Peyer's patch (tissue), 4 donors: ENCODE data around the gene S100A7. TPM values are rescaled to one million over a fixed set of nuclear protein-coding genes. Genes with fewer than 3 reads are reported as not detected.

ENCODE experiments used
- DNase-seq, 3 donors: peaks; one replicate each; pipeline ENCODE4 v3.0.0-alpha.2; 2017 to 2019
- H3K27ac ChIP-seq, 4 donors: fragments of 200-600 bp; sonication (generic); one replicate each; pipeline ENCODE4 v1.5.1; 2016 to 2019
- H3K27me3 ChIP-seq, 2 donors: fragments of 200-600 bp; sonication (generic); one replicate each; pipeline ENCODE4 v1.5.1; 2019
- H3K36me3 ChIP-seq, 3 donors: fragments of 200-600 bp; sonication (generic); one replicate each; pipeline ENCODE4 v1.5.1; 2016 to 2019
- H3K4me1 ChIP-seq, 4 donors: fragments of 200-600 bp; sonication (generic); one replicate each; pipeline ENCODE4 v1.5.1; 2016 to 2019
- H3K4me3 ChIP-seq, 4 donors: fragments of 200-600 bp; sonication (generic); 1 replicate in 3 of 4; 2 replicates in 1 of 4; pipeline ENCODE4 v1.5.1; 2016 to 2019; ENCODE audit warnings: mild to moderate bottlenecking in 1 of 4
- H3K9me3 ChIP-seq, 4 donors: fragments of 200-600 bp; sonication (generic); one replicate each; pipeline ENCODE4 v1.5.1; 2016 to 2019; ENCODE audit warnings: mild to moderate bottlenecking in 1 of 4
- POLR2A ChIP-seq, 2 donors: fragments of 450-650 bp; IDR thresholded peaks; one replicate each; pipeline ENCODE4 v1.5.1; 2017; ENCODE audit warnings: antibody characterized with exemption in 2 of 2, mild to moderate bottlenecking in 2 of 2, moderate library complexity in 2 of 2
- total RNA-seq, 4 donors: library from RNA; depleted of rRNA; stranded (reverse); fragments of >200 nt; gene quantifications; one replicate each; pipeline ENCODE4 v1.1.0, GENCODE V29; 2016
- TF ChIP-seq, protein P1 (sequence below), 6 experiments: fragments of 450-650 bp in 4 of 6; fragments of 200-600 bp in 2 of 6; sonication (generic) in 1 of 6; IDR thresholded peaks; one replicate each; pipeline ENCODE4 v1.5.1; 2017 to 2019; ENCODE audit warnings: antibody characterized with exemption in 6 of 6, mild to moderate bottlenecking in 3 of 6, moderate library complexity in 1 of 6

S100A7 gene
- total RNA-seq, 4 donors from 2014 or later = not detected

GRCh38 chr1:153429266-153430165 lies 30.9 kb downstream of the S100A7 start:
- Histone ChIP-seq H3K4me3 (no peak overlapping the region), H3K9me3 (no peaks in the 10 kb centered on the region), H3K27ac (no peak overlapping the region), H3K36me3 (no peaks in the 10 kb centered on the region), H3K27me3 (no peaks in the 10 kb centered on the region), H3K4me1 (no peaks in the 10 kb centered on the region)
- no peak for DNase-seq
- no peak for TF ChIP-seq POLR2A (IDR thresholded peaks at IDR 0.05)
- TF ChIP-seq, protein P1, sequence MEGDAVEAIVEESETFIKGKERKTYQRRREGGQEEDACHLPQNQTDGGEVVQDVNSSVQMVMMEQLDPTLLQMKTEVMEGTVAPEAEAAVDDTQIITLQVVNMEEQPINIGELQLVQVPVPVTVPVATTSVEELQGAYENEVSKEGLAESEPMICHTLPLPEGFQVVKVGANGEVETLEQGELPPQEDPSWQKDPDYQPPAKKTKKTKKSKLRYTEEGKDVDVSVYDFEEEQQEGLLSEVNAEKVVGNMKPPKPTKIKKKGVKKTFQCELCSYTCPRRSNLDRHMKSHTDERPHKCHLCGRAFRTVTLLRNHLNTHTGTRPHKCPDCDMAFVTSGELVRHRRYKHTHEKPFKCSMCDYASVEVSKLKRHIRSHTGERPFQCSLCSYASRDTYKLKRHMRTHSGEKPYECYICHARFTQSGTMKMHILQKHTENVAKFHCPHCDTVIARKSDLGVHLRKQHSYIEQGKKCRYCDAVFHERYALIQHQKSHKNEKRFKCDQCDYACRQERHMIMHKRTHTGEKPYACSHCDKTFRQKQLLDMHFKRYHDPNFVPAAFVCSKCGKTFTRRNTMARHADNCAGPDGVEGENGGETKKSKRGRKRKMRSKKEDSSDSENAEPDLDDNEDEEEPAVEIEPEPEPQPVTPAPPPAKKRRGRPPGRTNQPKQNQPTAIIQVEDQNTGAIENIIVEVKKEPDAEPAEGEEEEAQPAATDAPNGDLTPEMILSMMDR (IDR thresholded peaks at IDR 0.05) = no peak

- Histone ChIP-seq H3K4me1 (no peaks in the 10 kb centered on the region), H3K36me3 (no peaks in the 10 kb centered on the region), H3K27ac (no peak overlapping the region), H3K27me3 (no peaks in the 10 kb centered on the region), H3K9me3 (no peaks in the 10 kb centered on the region), H3K4me3 (no peak overlapping the region)
- TF ChIP-seq, protein P1 (IDR thresholded peaks at IDR 0.05) = no peak
- no peak for TF ChIP-seq POLR2A (IDR thresholded peaks at IDR 0.05)
- DNase-seq = no peak
Observed at GRCh38 chr1:153428791-153429190, 31.7 kb downstream of the S100A7 start.

DNA sequence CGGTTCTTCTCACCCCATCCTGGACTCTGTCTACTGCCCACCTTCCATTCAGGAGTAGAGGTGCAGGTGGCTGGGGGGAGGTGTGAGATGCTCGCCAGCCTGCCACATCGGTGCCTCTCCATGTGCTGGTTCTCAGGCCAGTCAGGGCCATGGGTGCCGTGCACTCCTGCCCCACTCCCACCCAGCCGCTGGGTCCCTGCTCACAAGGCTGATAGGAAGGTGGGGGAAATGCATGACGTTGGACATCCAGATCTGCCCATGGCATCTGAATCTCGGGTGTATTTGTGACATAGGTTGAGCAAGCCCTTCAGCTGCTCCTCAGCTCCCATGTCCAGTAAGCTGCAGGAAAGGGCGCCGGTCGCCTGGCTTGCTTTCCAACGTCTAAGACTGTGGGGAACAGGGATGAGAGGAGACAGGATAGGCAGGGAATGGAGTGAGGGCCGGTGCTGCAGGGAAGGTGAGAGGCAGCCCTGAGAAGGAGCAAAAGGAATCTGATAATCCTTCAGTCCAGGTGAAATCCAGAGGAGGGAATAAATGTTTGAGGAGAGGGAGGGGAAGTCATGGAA lies 32.3 kb downstream of the S100A7 start:
- Histone ChIP-seq H3K36me3 (no peaks in the 10 kb centered on the region), H3K27ac (no peak overlapping the region)

DNA sequence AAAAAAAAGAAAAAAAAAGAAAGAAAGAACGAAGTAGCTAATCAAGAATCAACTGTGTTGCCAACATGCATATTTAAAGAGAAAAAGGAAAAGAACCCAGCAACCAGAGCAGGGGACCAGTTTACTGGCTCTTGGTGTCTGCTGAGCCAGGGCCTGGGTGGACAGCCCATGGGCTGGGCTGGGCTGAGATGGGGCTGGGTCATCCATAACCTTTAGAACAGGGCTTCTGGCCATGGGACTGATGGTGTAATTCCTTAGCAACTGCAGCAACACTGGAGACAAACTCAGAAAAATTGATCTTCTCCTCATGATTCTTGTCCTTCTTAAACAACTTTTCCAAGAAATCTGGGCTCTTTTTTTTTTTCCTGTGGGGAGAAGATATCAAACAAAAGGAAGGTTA lies 33.6 kb downstream of the S100A7 start:
- Histone ChIP-seq H3K4me3 (no peak overlapping the region), H3K36me3 (no peaks in the 10 kb centered on the region), H3K4me1 (no peaks in the 10 kb centered on the region), H3K27me3 (no peaks in the 10 kb centered on the region), H3K27ac (no peak overlapping the region), H3K9me3 (no peaks in the 10 kb centered on the region)
- DNase-seq = no peak
- TF ChIP-seq, protein P1 (IDR thresholded peaks at IDR 0.05) = no peak
- TF ChIP-seq POLR2A (IDR thresholded peaks at IDR 0.05) = no peak

More for the DNA sequence above, 32.3 kb downstream of the S100A7 start:
- DNase-seq = no peak
- Histone ChIP-seq H3K9me3 (no peaks in the 10 kb centered on the region), H3K4me1 (no peaks in the 10 kb centered on the region), H3K4me3 (no peak overlapping the region), H3K27me3 (no peaks in the 10 kb centered on the region)
- no peak for TF ChIP-seq POLR2A (IDR thresholded peaks at IDR 0.05)
- TF ChIP-seq, protein P1 (IDR thresholded peaks at IDR 0.05) = no peak

DNA sequence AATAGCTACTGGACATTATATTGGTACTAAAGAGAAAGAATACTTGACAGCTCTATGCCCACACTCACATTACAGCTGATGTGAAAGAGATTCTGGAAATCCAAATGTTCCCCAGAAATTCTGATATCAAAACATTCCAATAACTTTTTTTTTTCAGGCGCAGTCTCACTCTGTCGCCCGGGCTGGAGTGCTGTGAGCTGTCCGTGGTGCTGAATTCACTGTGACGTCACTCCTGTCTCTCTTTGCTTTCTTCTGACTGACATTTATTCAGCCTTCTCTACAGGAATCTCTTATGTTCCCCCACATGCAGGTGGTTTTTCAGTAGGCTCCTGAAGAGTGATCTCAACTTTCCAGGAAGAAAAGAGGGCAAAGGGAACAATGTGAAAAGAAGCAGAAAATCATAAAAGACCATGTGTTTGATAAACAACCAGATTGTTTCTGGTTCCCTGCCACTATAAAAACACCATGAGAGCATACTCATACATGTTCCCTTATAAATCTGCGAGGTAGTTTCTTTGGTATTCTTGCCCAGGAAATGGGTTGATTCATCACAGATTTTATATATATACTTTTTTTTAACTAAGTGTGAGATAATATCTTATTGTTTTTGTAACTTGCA lies 37.9 kb downstream of the S100A7 start:
- Histone ChIP-seq H3K9me3 (no peaks in the 10 kb centered on the region), H3K36me3 (no peaks in the 10 kb centered on the region), H3K4me1 (no peaks in the 10 kb centered on the region), H3K27ac (no peak overlapping the region), H3K27me3 (no peaks in the 10 kb centered on the region), H3K4me3 (no peak overlapping the region)
- TF ChIP-seq, protein P1 (IDR thresholded peaks at IDR 0.05) = no peak
- TF ChIP-seq POLR2A (IDR thresholded peaks at IDR 0.05) = no peak
- DNase-seq = peak; percentile 35 to 81 (median 71)
